ENCODE results near the gene LIPH. TPM values are rescaled to one million over a fixed set of nuclear protein-coding genes. Genes with fewer than 3 reads are reported as not detected.

The LIPH gene
- total RNA-seq, 1 donor from 2014 or later, result 34.0 TPM

- no peak for DNase-seq (ENCODE audit: low spot score)
Measured at GRCh38 chr3:185540695-185541094, 11.7 kb downstream of the LIPH start.

GRCh38 chr3:185539934-185540333 lies 12.5 kb downstream of the LIPH start:
- DNase-seq (ENCODE audit: low spot score), result no peak

- DNase-seq (ENCODE audit: low spot score), result peak; percentile 86
Measured at GRCh38 chr3:185537369-185537970, 14.9 kb downstream of the LIPH start.

GRCh38 chr3:185534511-185534910 lies 17.9 kb downstream of the LIPH start:
- no peak for DNase-seq (ENCODE audit: low spot score)

- DNase-seq (ENCODE audit: low spot score), result no peak
Measured at GRCh38 chr3:185532901-185533300, 19.5 kb downstream of the LIPH start.

GRCh38 chr3:185530856-185531255 lies 21.5 kb downstream of the LIPH start:
- no peak for DNase-seq (ENCODE audit: low spot score)

GRCh38 chr3:185528532-185528931 lies 23.9 kb downstream of the LIPH start:
- no peak for DNase-seq (ENCODE audit: low spot score)

GRCh38 chr3:185527364-185527763 lies 25.0 kb downstream of the LIPH start:
- no peak for DNase-seq (ENCODE audit: low spot score)

GRCh38 chr3:185526349-185526951 lies 25.9 kb downstream of the LIPH start:
- no peak for DNase-seq (ENCODE audit: low spot score)

GRCh38 chr3:185521349-185522138 lies 30.8 kb downstream of the LIPH start:
- no peak for DNase-seq (ENCODE audit: low spot score)

GRCh38 chr3:185519021-185519420 lies 33.4 kb downstream of the LIPH start:
- no peak for DNase-seq (ENCODE audit: low spot score)

- no peak for DNase-seq (ENCODE audit: low spot score)
Measured at GRCh38 chr3:185517387-185518130, 34.8 kb downstream of the LIPH start.

GRCh38 chr3:185511711-185512110 lies 40.7 kb downstream of the LIPH start:
- DNase-seq (ENCODE audit: low spot score), result no peak

GRCh38 chr3:185508335-185508991 lies 43.9 kb downstream of the LIPH start:
- DNase-seq (ENCODE audit: low spot score), result no peak

- no peak for DNase-seq (ENCODE audit: low spot score)
Measured at GRCh38 chr3:185507883-185508282, 44.5 kb downstream of the LIPH start.

- DNase-seq (ENCODE audit: low spot score), result no peak
Measured at GRCh38 chr3:185504636-185505035, 47.8 kb downstream of the LIPH start.

GRCh38 chr3:185503521-185503920 lies 48.9 kb downstream of the LIPH start:
- peak; percentile 15 for DNase-seq (ENCODE audit: low spot score)

GRCh38 chr3:185502987-185503386 lies 49.4 kb downstream of the LIPH start:
- no peak for DNase-seq (ENCODE audit: low spot score)

GRCh38 chr3:185498503-185499396 lies 53.6 kb downstream of the LIPH start, which contains the start of gene TMEM41A:
TMEM41A (minus strand) TSS chr3:185499035; CDS start chr3:185498961, 74 bp downstream.
- peak; percentile 94 for DNase-seq (ENCODE audit: low spot score)

GRCh38 chr3:185490241-185490640 lies 62.1 kb downstream of the LIPH start:
- no peak for DNase-seq (ENCODE audit: low spot score)

- DNase-seq (ENCODE audit: low spot score), result no peak
Measured at GRCh38 chr3:185489462-185489861, 62.9 kb downstream of the LIPH start.

All from mucosa of gallbladder (tissue), 1 donor.